Astrocyte (in vitro differentiated cells and primary cell): ENCODE data around the gene ERLIN1. TPM values are rescaled to one million over a fixed set of nuclear protein-coding genes. Genes with fewer than 3 reads are reported as not detected.

Source experiments
- DNase-seq: peaks from one replicate; pipeline ENCODE4 v3.0.0-alpha.2; 2010; ENCODE audit warnings: low read depth
- FAIRE-seq: peaks from 2 replicates; lab custom pipeline; 2011; peaks lifted over from hg19 to GRCh38; lab: Jason Lieb, UNC
- H2AFZ ChIP-seq: 2 replicates; pipeline ENCODE4 v1.6.0; 2012; ENCODE audit warnings: low read depth, low read length, inconsistent platforms
- H3K27ac ChIP-seq: 2 replicates; pipeline ENCODE4 v1.5.1; 2011; ENCODE audit warnings: low read depth, low read length, inconsistent platforms
- H3K27me3 ChIP-seq: 2 replicates; pipeline ENCODE4 v1.6.0; 2011; ENCODE audit warnings: low read length, inconsistent platforms; ENCODE audit not compliant: insufficient read depth
- H3K36me3 ChIP-seq: 2 replicates; pipeline ENCODE4 v1.5.1; 2011; ENCODE audit warnings: low read length, inconsistent platforms; ENCODE audit not compliant: insufficient read depth
- H3K4me1 ChIP-seq: 2 replicates; pipeline ENCODE4 v1.5.1; 2011; ENCODE audit warnings: low read length, inconsistent platforms; ENCODE audit not compliant: insufficient read depth
- H3K4me2 ChIP-seq: 2 replicates; pipeline ENCODE4 v1.6.0; 2012; ENCODE audit warnings: low read length, inconsistent platforms
- H3K4me3 ChIP-seq: 2 replicates; pipeline ENCODE4 v1.5.1; 2011; ENCODE audit warnings: low read depth, mild to moderate bottlenecking, low read length, inconsistent platforms; ENCODE audit not compliant: insufficient read depth
- H3K79me2 ChIP-seq: 2 replicates; pipeline ENCODE4 v1.6.0; 2012; ENCODE audit warnings: mild to moderate bottlenecking, low read length, inconsistent platforms; ENCODE audit not compliant: insufficient read depth
- H3K9ac ChIP-seq: 2 replicates; pipeline ENCODE4 v1.6.0; 2012; ENCODE audit warnings: mild to moderate bottlenecking, low read length, inconsistent platforms
- H3K9me3 ChIP-seq: 2 replicates; pipeline ENCODE4 v1.5.1; 2012; ENCODE audit warnings: low read depth, mild to moderate bottlenecking, low read length, inconsistent platforms; ENCODE audit not compliant: insufficient read depth
- H4K20me1 ChIP-seq: 2 replicates; pipeline ENCODE4 v1.6.0; 2012; ENCODE audit warnings: low read length, inconsistent platforms; ENCODE audit not compliant: insufficient read depth
- H3K27ac Mint-ChIP-seq: one replicate; pipeline ENCODE4 v1.8.0; 2021; ENCODE audit warnings: mild to moderate bottlenecking, mixed read lengths; ENCODE audit not compliant: unreplicated experiment
- H3K27me3 Mint-ChIP-seq: one replicate; pipeline ENCODE4 v1.8.0; 2021; ENCODE audit warnings: low read depth, mixed read lengths; ENCODE audit not compliant: unreplicated experiment
- H3K36me3 Mint-ChIP-seq: one replicate; pipeline ENCODE4 v1.8.0; 2021; ENCODE audit warnings: low read depth, mixed read lengths; ENCODE audit not compliant: unreplicated experiment
- H3K4me1 Mint-ChIP-seq: one replicate; pipeline ENCODE4 v1.8.0; 2021; ENCODE audit warnings: low read depth, mixed read lengths; ENCODE audit not compliant: unreplicated experiment
- H3K4me3 Mint-ChIP-seq: one replicate; pipeline ENCODE4 v1.8.0; 2021; ENCODE audit warnings: mild to moderate bottlenecking, moderate library complexity, mixed read lengths; ENCODE audit not compliant: unreplicated experiment
- H3K9me3 Mint-ChIP-seq: one replicate; pipeline ENCODE4 v1.8.0; 2021; ENCODE audit warnings: mild to moderate bottlenecking, mixed read lengths; ENCODE audit not compliant: unreplicated experiment
- EZH2 ChIP-seq: IDR thresholded peaks from 2 replicates; pipeline ENCODE4 v1.6.1; 2012; ENCODE audit warnings: mild to moderate bottlenecking, low read length, inconsistent platforms; ENCODE audit not compliant: insufficient read depth
- total RNA-seq: library from RNA; stranded (reverse); gene quantifications from 2 replicates; pipeline ENCODE4 v1.2.1, GENCODE V29; 2021
- TF ChIP-seq, protein P1 (sequence below): IDR thresholded peaks from 2 replicates; pipeline ENCODE4 v1.5.1; 2011; ENCODE audit warnings: low read depth, mild to moderate bottlenecking, inconsistent platforms, low read length, moderate library complexity; ENCODE audit not compliant: insufficient read depth

ERLIN1 gene
- total RNA-seq, 1 donor from 2014 or later = 22.7 TPM

GRCh38 chr10:100216006-100216405 lies 30.2 kb upstream of the ERLIN1 start:
- Histone ChIP-seq H3K27me3 (no peaks in the 10 kb centered on the region), H3K4me1 (no peaks in the 10 kb centered on the region), H4K20me1 (no peaks in the 10 kb centered on the region), H3K4me3 (no peak overlapping the region), H3K36me3 (peaks cover 54% of the 10 kb centered on the region), H3K79me2 (no peaks in the 10 kb centered on the region), H3K27ac (no peak overlapping the region), H2AFZ (no peak overlapping the region), H3K9ac (no peak overlapping the region), H3K9me3 (no peaks in the 10 kb centered on the region), H3K4me2 (no peak overlapping the region)
- Mint-ChIP-seq H3K36me3 (peaks cover 8% of the 10 kb centered on the region), H3K4me1 (no peaks in the 10 kb centered on the region), H3K4me3 (no peak overlapping the region), H3K27ac (no peak overlapping the region), H3K9me3 (no peaks in the 10 kb centered on the region), H3K27me3 (no peaks in the 10 kb centered on the region)
- no peak for FAIRE-seq
- TF ChIP-seq EZH2 = no peak
- TF ChIP-seq, protein P1, sequence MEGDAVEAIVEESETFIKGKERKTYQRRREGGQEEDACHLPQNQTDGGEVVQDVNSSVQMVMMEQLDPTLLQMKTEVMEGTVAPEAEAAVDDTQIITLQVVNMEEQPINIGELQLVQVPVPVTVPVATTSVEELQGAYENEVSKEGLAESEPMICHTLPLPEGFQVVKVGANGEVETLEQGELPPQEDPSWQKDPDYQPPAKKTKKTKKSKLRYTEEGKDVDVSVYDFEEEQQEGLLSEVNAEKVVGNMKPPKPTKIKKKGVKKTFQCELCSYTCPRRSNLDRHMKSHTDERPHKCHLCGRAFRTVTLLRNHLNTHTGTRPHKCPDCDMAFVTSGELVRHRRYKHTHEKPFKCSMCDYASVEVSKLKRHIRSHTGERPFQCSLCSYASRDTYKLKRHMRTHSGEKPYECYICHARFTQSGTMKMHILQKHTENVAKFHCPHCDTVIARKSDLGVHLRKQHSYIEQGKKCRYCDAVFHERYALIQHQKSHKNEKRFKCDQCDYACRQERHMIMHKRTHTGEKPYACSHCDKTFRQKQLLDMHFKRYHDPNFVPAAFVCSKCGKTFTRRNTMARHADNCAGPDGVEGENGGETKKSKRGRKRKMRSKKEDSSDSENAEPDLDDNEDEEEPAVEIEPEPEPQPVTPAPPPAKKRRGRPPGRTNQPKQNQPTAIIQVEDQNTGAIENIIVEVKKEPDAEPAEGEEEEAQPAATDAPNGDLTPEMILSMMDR = no peak
- DNase-seq = no peak

DNA sequence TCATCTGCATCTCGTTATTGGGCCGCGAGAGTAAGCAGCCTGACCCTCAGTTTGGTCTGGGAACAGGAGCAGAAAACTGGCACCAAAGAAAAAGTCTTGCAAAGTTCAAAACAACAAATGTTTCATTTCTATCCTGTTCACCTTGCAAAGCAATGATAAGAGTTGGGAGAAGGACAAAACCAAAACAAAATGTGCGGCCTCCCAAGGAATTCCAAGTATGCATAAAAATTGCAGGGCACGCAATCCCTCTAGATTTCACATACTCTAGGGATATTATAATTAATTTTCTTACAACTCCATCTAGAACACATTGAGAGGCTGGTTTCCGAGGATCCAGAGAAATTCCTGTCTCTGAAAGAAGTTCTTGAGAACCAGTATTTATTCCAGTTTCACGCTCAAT lies 23.5 kb upstream of the ERLIN1 start:
- H3K27me3 ChIP-seq = no peaks in the 10 kb centered on the region
- Mint-ChIP-seq H3K9me3 (no peaks in the 10 kb centered on the region), H3K27ac (no peak overlapping the region), H3K4me3 (no peak overlapping the region), H3K4me1 (peaks cover 4% of the 10 kb centered on the region), H3K27me3 (no peaks in the 10 kb centered on the region), H3K36me3 (peaks cover 7% of the 10 kb centered on the region)
- peak overlapping the region; percentile 22 for H3K4me2 ChIP-seq
- TF ChIP-seq EZH2 = no peak
- TF ChIP-seq, protein P1 = no peak
- peak; percentile 76 for DNase-seq
- H3K4me3 ChIP-seq = no peak overlapping the region
- peaks cover 19% of the 10 kb centered on the region for H3K36me3 ChIP-seq
- no peak overlapping the region for H2AFZ ChIP-seq
- no peak overlapping the region for H3K9ac ChIP-seq
- peak; percentile 45 for FAIRE-seq
- no peak overlapping the region for H3K27ac ChIP-seq
- peaks cover 8% of the 10 kb centered on the region for H3K4me1 ChIP-seq
- no peaks in the 10 kb centered on the region for H3K9me3 ChIP-seq
- no peaks in the 10 kb centered on the region for H4K20me1 ChIP-seq
- no peaks in the 10 kb centered on the region for H3K79me2 ChIP-seq

DNA sequence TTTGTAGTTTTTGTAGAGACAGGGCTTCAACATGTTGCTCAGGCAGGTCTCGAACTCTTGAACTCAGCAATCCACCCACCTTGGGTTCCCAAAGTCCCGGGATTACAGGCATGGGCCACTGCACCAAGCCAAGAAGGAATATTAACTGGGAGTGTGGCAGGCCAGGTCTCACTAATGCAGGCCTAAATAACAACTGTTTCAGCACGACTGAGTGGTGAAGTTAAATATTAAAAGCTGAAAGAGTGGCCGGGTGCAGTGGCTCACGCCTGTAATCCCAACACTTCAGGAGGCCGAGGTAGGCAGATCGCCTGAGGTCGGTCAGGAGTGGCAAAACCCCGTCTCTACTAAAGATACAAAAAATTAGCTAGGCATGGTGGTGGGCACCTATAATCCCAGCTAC lies 22.4 kb upstream of the ERLIN1 start:
- DNase-seq = no peak
- Mint-ChIP-seq H3K4me1 (peaks cover 4% of the 10 kb centered on the region), H3K27me3 (no peaks in the 10 kb centered on the region), H3K9me3 (no peaks in the 10 kb centered on the region), H3K27ac (no peak overlapping the region), H3K36me3 (peaks cover 9% of the 10 kb centered on the region), H3K4me3 (no peak overlapping the region)
- Histone ChIP-seq H3K4me1 (peaks cover 8% of the 10 kb centered on the region), H3K4me2 (no peak overlapping the region), H4K20me1 (no peaks in the 10 kb centered on the region), H2AFZ (no peak overlapping the region), H3K27ac (no peak overlapping the region), H3K79me2 (no peaks in the 10 kb centered on the region), H3K36me3 (peaks cover 16% of the 10 kb centered on the region), H3K4me3 (no peak overlapping the region), H3K9me3 (no peaks in the 10 kb centered on the region), H3K27me3 (no peaks in the 10 kb centered on the region), H3K9ac (no peak overlapping the region)
- no peak for FAIRE-seq
- TF ChIP-seq, protein P1 = no peak
- TF ChIP-seq EZH2 = no peak
